Measurements from ENCODE around the gene CFHR3. TPM values are rescaled to one million over a fixed set of nuclear protein-coding genes. Genes with fewer than 3 reads are reported as not detected.
A peak's percentile ranks its signal among the peaks of the same experiment; 100 is the strongest.
"Not testable (repeated sequence)": the region's sequence is repeated elsewhere in the genome, so short reads cannot be mapped to it uniquely, and the experiment has no call there.

Gene CFHR3
- polyA plus RNA-seq, 2 of the 4 experiments (the other 2 are of a cell fraction): 0.23 to 3.9 TPM

GRCh38 chr1:196769823-196770222 is 4.8 kb upstream of the CFHR3 start:
- H3K4me3 ChIP-seq; CTCF ChIA-PET; H3K27ac ChIP-seq; FAIRE-seq; H3K4me2 ChIP-seq; H3K9me3 ChIP-seq; H3K4me1 ChIP-seq; DNase-seq (ENCODE audit: low read depth in 1 of 2, low spot score in 1 of 2); ATAC-seq; POLR2A ChIA-PET: not testable (repeated sequence)
- 76% methylated on average over 4 of the region's 4 CpGs for WGBS (ENCODE audit: missing lambda C conversion rate)
- peak; percentile 95 for TF ChIP-seq MAFK (IDR thresholded peaks at IDR 0.05; ENCODE audit: partially characterized antibody)

GRCh38 chr1:196773713-196774112 is 927 bp upstream of the CFHR3 start:
- no peak for FAIRE-seq
- POLR2A ChIA-PET: no interaction called here

GRCh38 chr1:196774175-196774574 is 465 bp upstream of the CFHR3 start:
- DNase-seq (ENCODE audit: low read depth in 1 of 2, low spot score in 1 of 2): no peak
- H3K9me3 ChIP-seq: no peaks in the 10 kb centered on the region
- ATAC-seq: no peak
- no peak overlapping the region for H3K4me2 ChIP-seq
- no peak overlapping the region for H3K4me3 ChIP-seq
- CTCF ChIA-PET: no interaction called here
- WGBS (ENCODE audit: missing lambda C conversion rate): 18% methylated on average over 2 of the region's 2 CpGs
- POLR2A ChIA-PET: no interaction called here
- H3K27ac ChIP-seq: no peak overlapping the region
- TF ChIP-seq FOXS1 (CRISPR knock-in tag; IDR thresholded peaks at IDR 0.05) (no peak), ZNF302 (CRISPR knock-in tag; IDR thresholded peaks at IDR 0.05) (no peak)
- FAIRE-seq: no peak
- H3K4me1 ChIP-seq: no peaks in the 10 kb centered on the region

More at GRCh38 chr1:196773713-196774112, 927 bp upstream of the CFHR3 start:
- Histone ChIP-seq H3K9me3 (no peaks in the 10 kb centered on the region), H3K27ac (no peak overlapping the region), H3K4me1 (no peaks in the 10 kb centered on the region), H3K4me3 (no peak overlapping the region), H3K4me2 (no peak overlapping the region)
- no peak for ATAC-seq
- 88% methylated on average over 1 of the region's 1 CpG for WGBS (ENCODE audit: missing lambda C conversion rate)
- CTCF ChIA-PET: no interaction called here
- no peak for TF ChIP-seq JUN (IDR thresholded peaks at IDR 0.05)
- TF ChIP-seq MAFK (IDR thresholded peaks at IDR 0.05; ENCODE audit: partially characterized antibody): no peak
- TF ChIP-seq EHF (CRISPR knock-in tag; IDR thresholded peaks at IDR 0.05): no peak
- TF ChIP-seq CHD2 (IDR thresholded peaks at IDR 0.05; ENCODE audit: low read length, partially characterized antibody): no peak
- no peak for TF ChIP-seq MYC (IDR thresholded peaks at IDR 0.05; ENCODE audit: borderline replicate concordance, low read length)
- TF ChIP-seq BCL3 (IDR thresholded peaks at IDR 0.05): no peak
- TF ChIP-seq BHLHE40 (IDR thresholded peaks at IDR 0.05; ENCODE audit: low read depth, low read length): no peak
- no peak for TF ChIP-seq KDM1A (IDR thresholded peaks at IDR 0.05; ENCODE audit: low read depth)
- TF ChIP-seq ATOH8 (CRISPR knock-in tag; IDR thresholded peaks at IDR 0.05; ENCODE audit: low read depth): no peak
- no peak for TF ChIP-seq RCOR1 (IDR thresholded peaks at IDR 0.05; ENCODE audit: low read depth, low read length)
- no peak for TF ChIP-seq NR3C1 (IDR thresholded peaks at IDR 0.05)
- TF ChIP-seq FOSB (CRISPR knock-in tag; IDR thresholded peaks at IDR 0.05): no peak
- no peak for TF ChIP-seq TP53 (CRISPR knock-in tag; IDR thresholded peaks at IDR 0.05)
- no peak for DNase-seq (ENCODE audit: low read depth in 1 of 2, low spot score in 1 of 2)

- DNase-seq (ENCODE audit: low read depth in 1 of 2, low spot score in 1 of 2): no peak
- Histone ChIP-seq H3K9me3 (no peaks in the 10 kb centered on the region), H3K4me1 (no peaks in the 10 kb centered on the region), H3K4me2 (no peak overlapping the region), H3K27ac (no peak overlapping the region), H3K4me3 (no peak overlapping the region)
- 55% methylated on average over 10 of the region's 13 CpGs for WGBS (ENCODE audit: missing lambda C conversion rate)
- POLR2A ChIA-PET: no interaction called here
- no peak for ATAC-seq
- no peak for FAIRE-seq
- TF ChIP-seq KDM5A (IDR thresholded peaks at IDR 0.05) (no peak), RARB (CRISPR knock-in tag; IDR thresholded peaks at IDR 0.05) (no peak), HEYL (CRISPR knock-in tag; IDR thresholded peaks at IDR 0.05) (no peak), MAFK (IDR thresholded peaks at IDR 0.05; ENCODE audit: partially characterized antibody) (no peak), CEBPB (IDR thresholded peaks at IDR 0.05) (no peak), FOSL2 (IDR thresholded peaks at IDR 0.05) (no peak), FOSL2 (CRISPR knock-in tag; IDR thresholded peaks at IDR 0.05) (no peak), HMGXB4 (CRISPR knock-in tag; IDR thresholded peaks at IDR 0.05; ENCODE audit: borderline replicate concordance) (no peak), RCOR1 (IDR thresholded peaks at IDR 0.05; ENCODE audit: low read depth, low read length) (no peak), JUN (IDR thresholded peaks at IDR 0.05) (no peak)
- CTCF ChIA-PET: no interaction called here
Measured at GRCh38 chr1:196777603-196778002, 3.0 kb downstream of the CFHR3 start.
